ENCODE data around the gene FGG. TPM values are rescaled to one million over a fixed set of nuclear protein-coding genes. Genes with fewer than 3 reads are reported as not detected.

FGG gene
- total RNA-seq, 1 experiment from 2014 or later = not detected

DNA sequence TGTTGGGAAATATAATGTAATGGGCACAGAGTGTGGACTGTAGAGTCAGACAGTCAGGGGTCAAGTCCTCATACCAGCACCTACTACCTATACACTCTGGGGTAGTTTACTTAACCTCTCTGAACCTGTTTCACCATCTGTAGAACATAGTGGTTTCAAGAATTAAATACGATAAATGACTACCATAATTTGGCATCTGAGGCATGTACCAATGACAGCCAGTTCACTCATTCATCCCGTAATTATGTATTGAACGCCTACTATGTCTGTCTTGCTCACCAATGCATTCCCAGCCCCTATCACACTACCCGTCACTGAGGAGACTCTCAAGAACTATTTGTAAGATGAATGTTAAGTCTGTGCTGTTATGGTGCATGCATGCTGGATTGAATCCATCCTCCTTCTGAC is 51.6 kb downstream of the FGG start:
- Mint-ChIP-seq H3K27ac (no peak overlapping the region), H3K4me1 (no peaks in the 10 kb centered on the region), H3K9me3 (no peaks in the 10 kb centered on the region), H3K36me3 (ENCODE audit: insufficient read depth in 1 of 3, low read depth in 3 of 3) (no peaks in the 10 kb centered on the region), H3K4me3 (no peak overlapping the region), H3K27me3 (ENCODE audit: low read depth) (no peaks in the 10 kb centered on the region)
- Histone ChIP-seq H2AFZ (ENCODE audit: low read length) (no peak overlapping the region), H3K79me1 (ENCODE audit: insufficient read depth, low read depth, low read length, poor library complexity, severe bottlenecking) (no peaks in the 10 kb centered on the region), H2BK5ac (ENCODE audit: insufficient read length, low read length) (no peak overlapping the region), H3K27me3 (ENCODE audit: insufficient read depth, low read length) (no peaks in the 10 kb centered on the region), H3K79me2 (ENCODE audit: insufficient read depth, low read length) (no peaks in the 10 kb centered on the region), H3T11ph (ENCODE audit: low read length) (no peak overlapping the region), H3K9ac (ENCODE audit: extremely low read depth, insufficient read length, low read length) (no peak overlapping the region), H4K20me1 (ENCODE audit: control insufficient read depth, insufficient read depth, insufficient read length) (no peaks in the 10 kb centered on the region), H2BK15ac (ENCODE audit: low read depth, low read length) (no peak overlapping the region), H3K27ac (ENCODE audit: insufficient read length, low read depth, low read length) (no peak overlapping the region), H2BK20ac (ENCODE audit: low read depth, low read length, poor library complexity, severe bottlenecking) (no peak overlapping the region), H3K4me1 (ENCODE audit: insufficient read depth, low read length) (no peaks in the 10 kb centered on the region), H2BK120ac (ENCODE audit: low read depth, low read length, poor library complexity, severe bottlenecking) (no peak overlapping the region), H3K14ac (ENCODE audit: insufficient read depth, low read length) (no peak overlapping the region), H4K8ac (replicated peaks; ENCODE audit: insufficient read length, low read depth, low read length) (no peak overlapping the region), H2AK5ac (ENCODE audit: insufficient read length, low read length) (no peak overlapping the region), H3K23me2 (ENCODE audit: insufficient read length, low read depth, low read length, poor library complexity, severe bottlenecking) (no peaks in the 10 kb centered on the region), H3K18ac (ENCODE audit: insufficient read length, low read depth, low read length) (no peak overlapping the region), H3K9me3 (ENCODE audit: control insufficient read depth, low read depth, low read length) (no peaks in the 10 kb centered on the region), H2BK12ac (ENCODE audit: insufficient read length, low read depth, low read length) (no peak overlapping the region), H3K4me2 (ENCODE audit: insufficient read depth, insufficient read length, low read length) (no peak overlapping the region), H3K56ac (ENCODE audit: insufficient read length, low read depth, low read length) (no peak overlapping the region), H4K91ac (ENCODE audit: insufficient read length, low read depth, low read length) (no peak overlapping the region), H4K5ac (ENCODE audit: insufficient read length, low read depth, low read length) (no peak overlapping the region), H3K23ac (ENCODE audit: insufficient read length, low read depth, low read length) (no peak overlapping the region), H3K4ac (ENCODE audit: low read depth, low read length) (no peak overlapping the region)
- WGBS (ENCODE audit: extremely low coverage, insufficient read length, low lambda C conversion rate) = no CpG with 5 or more reads among the region's 4 CpGs
- TF ChIP-seq CTCF (conservative IDR thresholded peaks at IDR 0.05) = no peak
- DNase-seq = no peak

All from H9 (cell line).